ENCODE measurements around the gene NBAS.

DNA sequence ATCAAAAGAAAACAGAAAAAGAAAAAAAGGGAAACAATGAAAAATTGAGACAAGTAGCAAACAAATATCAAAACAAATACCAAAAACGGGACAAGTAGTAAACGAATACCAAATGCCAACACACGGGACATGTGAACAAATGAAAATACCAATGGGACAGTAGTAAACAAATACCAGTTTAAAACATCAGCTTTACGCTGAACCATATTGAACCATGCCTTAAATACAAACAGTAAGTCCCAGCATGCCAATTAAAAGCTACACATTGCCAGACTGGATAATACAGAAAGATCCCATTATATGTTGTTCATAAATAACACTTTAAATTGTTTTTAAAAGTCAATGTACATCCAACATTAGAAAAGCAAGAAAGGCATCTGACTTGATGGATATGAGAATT lies 114.2 kb downstream of the NBAS start:
- TF ChIP-seq, protein P1, sequence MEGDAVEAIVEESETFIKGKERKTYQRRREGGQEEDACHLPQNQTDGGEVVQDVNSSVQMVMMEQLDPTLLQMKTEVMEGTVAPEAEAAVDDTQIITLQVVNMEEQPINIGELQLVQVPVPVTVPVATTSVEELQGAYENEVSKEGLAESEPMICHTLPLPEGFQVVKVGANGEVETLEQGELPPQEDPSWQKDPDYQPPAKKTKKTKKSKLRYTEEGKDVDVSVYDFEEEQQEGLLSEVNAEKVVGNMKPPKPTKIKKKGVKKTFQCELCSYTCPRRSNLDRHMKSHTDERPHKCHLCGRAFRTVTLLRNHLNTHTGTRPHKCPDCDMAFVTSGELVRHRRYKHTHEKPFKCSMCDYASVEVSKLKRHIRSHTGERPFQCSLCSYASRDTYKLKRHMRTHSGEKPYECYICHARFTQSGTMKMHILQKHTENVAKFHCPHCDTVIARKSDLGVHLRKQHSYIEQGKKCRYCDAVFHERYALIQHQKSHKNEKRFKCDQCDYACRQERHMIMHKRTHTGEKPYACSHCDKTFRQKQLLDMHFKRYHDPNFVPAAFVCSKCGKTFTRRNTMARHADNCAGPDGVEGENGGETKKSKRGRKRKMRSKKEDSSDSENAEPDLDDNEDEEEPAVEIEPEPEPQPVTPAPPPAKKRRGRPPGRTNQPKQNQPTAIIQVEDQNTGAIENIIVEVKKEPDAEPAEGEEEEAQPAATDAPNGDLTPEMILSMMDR (optimal IDR thresholded peaks at IDR 0.05 in 1 of 3, IDR thresholded peaks at IDR 0.05 in 1 of 3, conservative IDR thresholded peaks at IDR 0.05 in 1 of 3; ENCODE audit: extremely low read depth in 1 of 3, insufficient read depth in 2 of 3, low read length in 3 of 3): no peak
- TF ChIP-seq EZH2 (IDR thresholded peaks at IDR 0.05; ENCODE audit: low read length): no peak

All from keratinocyte (primary cell).